Temporal lobe (tissue), 1 donor: Measurements from ENCODE around the gene PRAMEF14. TPM values are rescaled to one million over a fixed set of nuclear protein-coding genes. Genes with fewer than 3 reads are reported as not detected.

Experiments
- total RNA-seq: library from RNA; depleted of rRNA; stranded (reverse); fragments of >200 nt; gene quantifications from one replicate; pipeline ENCODE4 v1.2.3, GENCODE V29; 2014

PRAMEF14 gene
- total RNA-seq, 1 donor from 2014 or later, result not detected

Other genes with a start within 250 kb of the PRAMEF14 start
- not detected for gene HNRNPCL2, start 230.3 kb downstream of the PRAMEF14 start, total RNA-seq
- not detected for gene PRAMEF26, start 191.1 kb downstream of the PRAMEF14 start, total RNA-seq
- not detected for gene HNRNPCL4, start 181.5 kb downstream of the PRAMEF14 start, total RNA-seq
- gene PRAMEF9, start 175.3 kb downstream of the PRAMEF14 start, total RNA-seq, result not detected
- gene PRAMEF13, start 145.7 kb downstream of the PRAMEF14 start, total RNA-seq, result not detected
- not detected for gene PRAMEF18, start 121.0 kb downstream of the PRAMEF14 start, total RNA-seq
- not detected for gene PRAMEF5, start 92.9 kb downstream of the PRAMEF14 start, total RNA-seq
- gene PRAMEF8, start 62.0 kb downstream of the PRAMEF14 start, total RNA-seq, result not detected
- not detected for gene PRAMEF33, start 43.6 kb downstream of the PRAMEF14 start, total RNA-seq
- gene PRAMEF15, start 31.6 kb downstream of the PRAMEF14 start, total RNA-seq, result not detected
- not detected for gene PRAMEF19, start 24.8 kb upstream of the PRAMEF14 start, total RNA-seq
- not detected for gene PRAMEF17, start 42.5 kb upstream of the PRAMEF14 start, total RNA-seq
- not detected for gene PRAMEF20, start 63.3 kb upstream of the PRAMEF14 start, total RNA-seq
- gene LRRC38, start 166.9 kb upstream of the PRAMEF14 start, total RNA-seq, result under 0.01 TPM
- gene PDPN, start 236.7 kb upstream of the PRAMEF14 start, total RNA-seq, result 7.4 TPM